GM19455 (cell line): ENCODE data around the gene PRICKLE3.

Experiments
- ATAC-seq: cut with Tn5 transposase; IDR thresholded peaks from one replicate; pipeline ENCODE4 v1.9.1; 2021; ENCODE audit not compliant: unreplicated experiment

PRICKLE3 gene

GRCh38 chrX:49186125-49187027, at the start of gene PRICKLE3:
Gene PRICKLE3, minus strand, starts transcription at chrX:49186373. Its CDS starts 76 bp downstream, at chrX:49186297.
- ATAC-seq, result no peak

DNA sequence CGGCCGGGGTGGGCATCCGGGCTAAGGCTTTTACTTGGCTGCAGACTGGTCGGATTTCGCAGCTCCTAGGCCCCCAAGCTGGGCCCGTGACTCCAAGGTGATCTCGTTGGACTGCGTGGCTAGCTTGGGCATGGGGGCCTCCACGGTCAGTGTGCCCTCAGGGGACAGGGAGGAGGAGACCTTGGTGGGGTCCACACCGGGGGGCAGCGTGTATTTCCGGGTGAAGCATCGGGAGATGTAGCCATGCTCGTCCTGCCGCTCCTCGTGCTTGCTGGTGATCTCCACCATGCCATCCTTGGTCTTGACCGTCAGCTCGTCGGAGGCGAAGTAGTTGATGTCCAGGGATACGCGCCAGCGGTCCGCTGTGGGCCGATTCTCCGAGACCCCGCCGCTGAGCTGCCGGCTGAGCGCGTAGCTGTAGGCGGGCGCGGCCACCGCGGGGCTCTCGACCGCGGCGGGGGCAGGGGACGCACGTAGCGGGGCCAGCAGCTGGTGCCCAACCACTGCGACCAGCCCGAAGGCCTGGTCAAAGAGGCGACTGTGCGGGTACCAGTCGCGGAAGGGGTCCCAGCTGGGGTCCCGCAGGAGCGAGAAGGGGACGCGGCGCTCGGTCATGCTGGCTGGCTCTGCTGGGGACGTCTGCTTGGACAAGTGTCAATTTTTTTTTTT, 47.8 kb upstream of the PRICKLE3 start:
- no peak for ATAC-seq

DNA sequence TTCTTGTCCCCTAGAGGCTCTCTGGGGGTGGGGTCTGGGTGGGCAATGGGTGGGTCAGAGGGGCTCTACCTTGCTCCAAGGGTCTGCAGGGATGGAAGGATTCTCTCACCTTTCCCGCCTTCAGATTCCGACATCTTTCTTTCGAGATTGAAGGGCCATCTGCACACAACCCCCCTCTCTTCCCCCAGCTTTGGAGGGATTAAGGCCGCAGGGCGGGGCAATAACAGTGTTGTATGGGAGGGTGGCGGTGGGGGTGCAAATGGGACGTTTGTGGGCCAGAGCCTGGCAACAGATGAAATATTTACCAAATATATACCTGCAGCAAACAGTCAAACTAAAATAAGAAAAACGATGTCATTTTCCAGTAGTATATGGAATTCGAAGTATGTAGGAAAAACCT, 47.0 kb upstream of the PRICKLE3 start, which contains the start of gene CACNA1F:
TSS of gene CACNA1F (minus strand) at position 165 of the 400 bp plus-strand sequence. CDS start at position 134, 31 bp downstream.
- ATAC-seq, result no peak

GRCh38 chrX:49232525-49232924, 46.4 kb upstream of the PRICKLE3 start:
- no peak for ATAC-seq

GRCh38 chrX:49231333-49232000, 45.3 kb upstream of the PRICKLE3 start:
- ATAC-seq, result no peak

DNA sequence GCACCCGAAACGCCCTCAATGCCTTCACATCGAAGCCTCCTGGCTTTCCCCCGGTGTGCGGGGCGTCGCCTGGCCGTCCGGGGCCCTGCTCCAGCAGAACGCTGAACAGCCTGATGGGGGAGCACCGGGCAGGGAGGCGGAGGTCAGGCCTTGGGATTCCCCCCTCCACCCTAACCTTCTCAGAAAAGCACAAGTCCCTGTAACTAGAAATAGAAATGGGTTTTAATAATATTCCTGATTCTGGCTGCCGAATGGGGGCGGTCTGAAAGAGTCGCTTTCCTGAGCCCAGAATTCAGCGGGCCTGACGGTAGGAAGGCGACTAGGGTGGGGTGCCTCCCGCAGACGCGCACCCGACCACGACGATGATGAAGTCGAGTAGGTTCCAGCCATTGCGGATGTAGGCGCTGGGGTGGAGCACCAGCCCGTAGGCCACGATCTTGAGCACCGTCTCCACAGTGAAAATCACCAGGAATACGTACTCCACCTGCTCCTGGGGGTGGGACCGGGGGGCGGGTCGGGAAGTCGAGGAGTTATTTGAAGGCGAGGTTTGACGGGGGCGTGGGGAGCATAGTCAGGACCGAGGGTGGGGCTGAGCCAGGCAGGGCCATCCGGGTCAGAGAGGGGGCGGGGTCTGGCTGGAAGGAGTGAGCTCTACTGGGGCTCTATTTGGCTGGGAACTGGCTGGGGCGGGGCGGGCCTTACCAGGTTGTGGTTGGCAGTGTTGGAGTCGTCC, 44.5 kb upstream of the PRICKLE3 start:
- ATAC-seq, result peak; percentile 70

GRCh38 chrX:49228185-49228584, 42.0 kb upstream of the PRICKLE3 start:
- ATAC-seq, result no peak

- no peak for ATAC-seq
Observed at GRCh38 chrX:49227726-49228125, 41.6 kb upstream of the PRICKLE3 start.

GRCh38 chrX:49226946-49227345, 40.8 kb upstream of the PRICKLE3 start:
- ATAC-seq, result no peak

DNA sequence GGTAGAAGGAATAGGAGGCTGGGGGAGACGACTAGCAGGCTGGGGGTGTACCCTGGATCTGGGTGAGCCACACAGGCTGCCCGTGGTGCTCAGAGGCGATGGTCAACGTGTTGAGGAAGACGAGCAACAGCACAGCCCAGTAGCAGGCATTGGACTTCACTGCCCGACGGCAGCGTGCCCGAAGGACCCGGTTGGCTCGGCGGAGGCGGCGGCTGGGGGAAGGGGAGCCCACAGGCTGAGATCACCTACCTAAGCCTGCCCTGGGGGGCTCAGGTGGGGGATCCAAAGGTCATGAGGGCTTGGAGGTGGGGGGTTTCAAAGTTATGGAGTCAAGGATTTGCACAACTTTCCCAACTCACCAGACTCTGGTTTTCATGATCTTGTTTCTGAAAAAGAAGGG, 39.7 kb upstream of the PRICKLE3 start:
- no peak for ATAC-seq

- ATAC-seq, result no peak
Observed at GRCh38 chrX:49221868-49222267, 35.7 kb upstream of the PRICKLE3 start.

- ATAC-seq, result no peak
Observed at GRCh38 chrX:49220100-49220499, 33.9 kb upstream of the PRICKLE3 start.

- ATAC-seq, result no peak
Observed at GRCh38 chrX:49214996-49215526, 28.9 kb upstream of the PRICKLE3 start.

DNA sequence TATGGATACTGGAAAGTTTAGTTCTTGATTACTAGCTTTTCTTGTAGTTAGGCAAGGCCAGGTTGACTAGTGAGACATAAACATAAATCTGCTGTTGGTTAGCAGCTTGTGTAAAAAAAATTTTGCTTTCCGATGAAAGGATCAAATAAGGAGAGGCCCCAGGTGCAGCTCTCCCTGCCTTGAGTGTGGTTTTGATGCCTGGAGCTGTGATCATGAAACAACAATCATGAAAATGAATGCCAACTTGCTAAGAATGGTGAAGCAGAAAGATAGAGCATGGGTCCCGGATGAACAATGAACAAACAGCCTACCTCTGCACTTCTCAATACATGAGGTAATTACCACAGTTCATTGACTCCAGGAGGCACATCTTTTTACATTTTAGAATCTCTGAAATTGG, 28.2 kb upstream of the PRICKLE3 start:
- no peak for ATAC-seq

- no peak for ATAC-seq
Observed at GRCh38 chrX:49212861-49213260, 26.7 kb upstream of the PRICKLE3 start.

DNA sequence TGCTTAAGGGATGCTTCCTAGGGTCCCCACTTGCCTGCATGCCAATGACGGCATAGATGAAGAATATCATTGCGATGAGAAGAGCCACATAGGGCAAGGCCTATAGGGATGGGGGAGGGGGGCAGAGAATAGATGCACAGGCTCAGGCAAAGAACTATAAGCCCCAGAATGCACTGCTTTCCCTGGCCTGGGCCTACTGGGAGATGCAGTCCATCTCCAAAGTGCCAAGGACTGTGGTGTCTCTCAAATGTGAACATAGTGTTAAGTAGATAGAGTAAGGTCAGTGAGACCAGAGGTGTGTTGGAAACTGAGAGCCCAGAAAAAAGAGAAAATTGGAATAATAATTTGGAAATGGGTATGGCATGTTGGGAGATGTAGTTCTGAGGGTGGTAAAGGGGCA, 26.0 kb upstream of the PRICKLE3 start:
- ATAC-seq, result no peak

DNA sequence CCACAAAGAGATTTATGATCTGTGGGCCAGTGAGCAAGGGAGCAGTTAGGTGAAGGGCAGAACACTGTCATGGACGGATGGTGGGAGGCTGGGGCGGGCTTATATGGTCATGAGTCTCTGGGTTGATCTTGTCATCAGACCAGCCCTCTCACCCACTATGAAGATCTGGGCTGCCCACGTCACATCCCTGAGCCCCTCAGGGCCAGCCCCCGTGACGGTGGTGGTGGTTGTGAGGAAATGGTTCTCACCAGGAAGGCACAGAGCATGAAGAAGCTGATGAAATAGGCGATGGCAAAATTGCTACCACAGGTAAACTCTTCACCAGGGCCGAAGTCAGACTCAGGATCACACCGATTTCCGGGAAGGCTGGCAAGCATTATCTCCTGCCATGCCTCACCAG, 24.9 kb upstream of the PRICKLE3 start:
- ATAC-seq, result no peak

DNA sequence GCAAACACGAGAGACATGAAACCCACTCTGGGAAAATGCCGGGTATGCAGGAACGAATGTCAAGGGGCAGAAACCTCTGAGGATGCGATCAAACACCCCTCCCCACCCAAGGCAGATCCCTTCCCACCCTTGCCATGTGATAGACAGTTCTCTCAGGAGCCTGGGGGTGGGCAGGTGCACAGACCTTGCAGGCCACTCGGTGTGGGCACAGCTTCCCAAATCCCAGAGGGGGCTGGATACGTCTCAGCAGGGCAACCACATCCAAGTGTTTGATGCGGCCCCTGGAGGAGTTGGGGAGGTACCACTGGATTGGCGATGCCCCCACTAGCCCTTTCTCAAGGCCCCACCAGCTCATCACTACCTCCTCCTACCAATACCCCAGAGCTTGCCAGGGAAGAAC, 24.2 kb upstream of the PRICKLE3 start:
- ATAC-seq, result no peak

GRCh38 chrX:49209434-49210251, 23.5 kb upstream of the PRICKLE3 start:
- ATAC-seq, result no peak

- ATAC-seq, result no peak
Observed at GRCh38 chrX:49208399-49208798, 22.2 kb upstream of the PRICKLE3 start.
